Right lobe of liver (tissue), 6 donors: Measurements from ENCODE around the gene RTL1. TPM values are rescaled to one million over a fixed set of nuclear protein-coding genes. Genes with fewer than 3 reads are reported as not detected.

Source experiments
- ATAC-seq, 4 donors: fragments of 200-7000 bp; cut with Tn5 transposase; one replicate each; pipeline ENCODE4 v1.9.1; 2020; ENCODE audit warnings: mild to moderate bottlenecking in 4 of 4, moderate library complexity in 4 of 4
- DNase-seq, 3 donors: peaks; one replicate each; pipeline ENCODE4 v3.0.0-alpha.2; 2020
- H3K27ac ChIP-seq, 3 donors: fragments of 200-600 bp; one replicate each; pipeline ENCODE4 v1.8.0; 2022
- H3K27me3 ChIP-seq, 2 donors: fragments of 200-600 bp; one replicate each; pipeline ENCODE4 v1.8.0; 2022
- H3K36me3 ChIP-seq, 4 donors: fragments of 200-600 bp; sonication (generic) in 1 of 4; one replicate each; pipeline versions ENCODE4 v1.5.1 to v1.8.0; 2017 to 2022; ENCODE audit warnings: control low read depth in 1 of 4
- H3K4me1 ChIP-seq, 4 donors: fragments of 200-600 bp; sonication (generic) in 1 of 4; one replicate each; pipeline versions ENCODE4 v1.5.1 to v1.8.0; 2017 to 2022; ENCODE audit warnings: control low read depth in 1 of 4
- H3K4me3 ChIP-seq, 3 donors: fragments of 200-600 bp; one replicate each; pipeline ENCODE4 v1.8.0; 2022
- H3K9me3 ChIP-seq, 4 donors: fragments of 200-600 bp; sonication (generic) in 1 of 4; one replicate each; pipeline versions ENCODE4 v1.5.1 to v1.8.0; 2017 to 2022; ENCODE audit warnings: control low read depth in 1 of 4
- POLR2A ChIP-seq: fragments of 450-650 bp; IDR thresholded peaks from one replicate; pipeline ENCODE4 v1.6.1; 2017; ENCODE audit warnings: antibody characterized with exemption, mild to moderate bottlenecking
- WGBS: methylation state at CpG from one replicate; pipeline ENCODE4 v1.1.6; 2018; ENCODE audit warnings: low coverage, low lambda C conversion rate; ENCODE audit not compliant: insufficient coverage; ENCODE audit errors: missing lambda C conversion rate; 5-methylcytosine and 5-hydroxymethylcytosine counted together
- intact Hi-C, 2 donors: fragments of 100-400 bp; cut with DNase I; formaldehyde crosslinking; loops; one replicate each; pipeline versions ENCODE4 v1.11.2 to v1.14.1; 2022
- total RNA-seq, 6 experiments: library from RNA; depleted of rRNA in 2 of 6; stranded (reverse); fragments of >200 nt in 2 of 6; fragmentation: NEBNext Ultra II Directional in 3 of 6; extraction: Animal tissue kit (Norgen Biotek cat#: 25700) in 3 of 6; gene quantifications; one replicate each; pipeline versions ENCODE4 v1.1.0 to v1.2.4, GENCODE V29; 2016 to 2023
- TF ChIP-seq, protein P1 (sequence below), 4 donors: fragments of 200-600 bp in 3 of 4; fragments of 450-650 bp in 1 of 4; IDR thresholded peaks; one replicate each; pipeline versions ENCODE4 v1.5.1 to v1.8.0; 2016 to 2022; ENCODE audit warnings: antibody characterized with exemption in 4 of 4, mild to moderate bottlenecking in 2 of 4
- donor health status: DM: no; HTN: yes; CAD: no.
- donor health status: DM: no; HTN: no; CAD: no.
- donor health status: DM: no; HTN: no; CAD: no.
- donor health status: DM: no; HTN: yes; CAD: no.
- donor health status: DM: no; HTN: yes; CAD: no.

RTL1 gene
- total RNA-seq, 6 experiments from 2014 or later: 0.04 TPM; not detected in 5

DNA sequence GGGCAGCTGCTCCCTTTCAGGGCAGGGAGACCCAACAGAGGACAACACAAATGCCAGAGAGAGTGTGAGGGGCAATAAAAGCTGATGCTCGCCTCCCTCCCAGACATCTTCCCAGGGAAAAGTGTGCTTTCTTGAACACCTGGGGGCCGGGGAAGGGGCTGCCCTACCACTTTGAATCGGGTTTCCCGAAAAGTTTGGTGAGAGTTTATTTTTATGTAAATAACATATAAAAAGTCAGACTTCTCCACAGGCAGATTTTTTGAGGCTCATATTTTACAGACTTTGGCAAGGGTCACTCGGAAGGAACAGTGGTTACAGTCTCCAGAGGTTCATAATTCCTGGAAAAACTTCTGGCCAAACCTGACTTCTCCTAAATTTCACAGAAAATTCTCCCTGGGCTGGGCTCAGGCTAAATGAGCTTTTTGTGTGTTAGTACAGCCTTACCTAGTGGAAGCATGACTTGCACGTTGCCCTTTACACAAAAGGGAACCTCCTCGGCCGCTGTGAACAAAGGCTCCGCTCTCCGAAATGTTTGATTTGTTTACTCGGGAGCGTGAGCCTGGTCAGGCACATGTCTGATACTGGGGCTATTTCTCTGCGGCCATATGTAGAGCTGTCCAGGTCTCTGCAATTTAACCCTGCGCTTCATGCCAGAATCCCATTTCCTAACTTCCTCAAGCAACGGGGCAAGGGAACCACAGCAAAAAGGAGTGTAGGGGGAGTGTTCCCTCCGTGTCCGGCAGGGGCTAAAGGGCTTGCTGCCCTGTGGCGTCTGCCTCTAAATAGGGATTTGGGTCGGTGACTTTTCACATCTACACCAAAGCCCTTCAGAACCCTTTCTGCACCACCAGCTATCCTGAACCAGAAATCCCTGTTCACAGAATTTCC is 3.4 kb downstream of the RTL1 start:
- 6% methylated on average over 18 of the region's 19 CpGs for WGBS
- peak in 2 of 3 donors; percentile 10 to 38 for DNase-seq
- Histone ChIP-seq H3K4me1 (no peaks in the 10 kb centered on the region), H3K36me3 (no peaks in the 10 kb centered on the region), H3K27ac (no peak overlapping the region), H3K27me3 (no peaks in the 10 kb centered on the region), H3K9me3 (no peaks in the 10 kb centered on the region), H3K4me3 (no peak overlapping the region)
- TF ChIP-seq, protein P1, sequence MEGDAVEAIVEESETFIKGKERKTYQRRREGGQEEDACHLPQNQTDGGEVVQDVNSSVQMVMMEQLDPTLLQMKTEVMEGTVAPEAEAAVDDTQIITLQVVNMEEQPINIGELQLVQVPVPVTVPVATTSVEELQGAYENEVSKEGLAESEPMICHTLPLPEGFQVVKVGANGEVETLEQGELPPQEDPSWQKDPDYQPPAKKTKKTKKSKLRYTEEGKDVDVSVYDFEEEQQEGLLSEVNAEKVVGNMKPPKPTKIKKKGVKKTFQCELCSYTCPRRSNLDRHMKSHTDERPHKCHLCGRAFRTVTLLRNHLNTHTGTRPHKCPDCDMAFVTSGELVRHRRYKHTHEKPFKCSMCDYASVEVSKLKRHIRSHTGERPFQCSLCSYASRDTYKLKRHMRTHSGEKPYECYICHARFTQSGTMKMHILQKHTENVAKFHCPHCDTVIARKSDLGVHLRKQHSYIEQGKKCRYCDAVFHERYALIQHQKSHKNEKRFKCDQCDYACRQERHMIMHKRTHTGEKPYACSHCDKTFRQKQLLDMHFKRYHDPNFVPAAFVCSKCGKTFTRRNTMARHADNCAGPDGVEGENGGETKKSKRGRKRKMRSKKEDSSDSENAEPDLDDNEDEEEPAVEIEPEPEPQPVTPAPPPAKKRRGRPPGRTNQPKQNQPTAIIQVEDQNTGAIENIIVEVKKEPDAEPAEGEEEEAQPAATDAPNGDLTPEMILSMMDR (IDR thresholded peaks at IDR 0.05): no peak
- TF ChIP-seq POLR2A: no peak
- ATAC-seq: peak; percentile 26 to 68 (median 48)
- intact Hi-C loops: no loop called here

DNA sequence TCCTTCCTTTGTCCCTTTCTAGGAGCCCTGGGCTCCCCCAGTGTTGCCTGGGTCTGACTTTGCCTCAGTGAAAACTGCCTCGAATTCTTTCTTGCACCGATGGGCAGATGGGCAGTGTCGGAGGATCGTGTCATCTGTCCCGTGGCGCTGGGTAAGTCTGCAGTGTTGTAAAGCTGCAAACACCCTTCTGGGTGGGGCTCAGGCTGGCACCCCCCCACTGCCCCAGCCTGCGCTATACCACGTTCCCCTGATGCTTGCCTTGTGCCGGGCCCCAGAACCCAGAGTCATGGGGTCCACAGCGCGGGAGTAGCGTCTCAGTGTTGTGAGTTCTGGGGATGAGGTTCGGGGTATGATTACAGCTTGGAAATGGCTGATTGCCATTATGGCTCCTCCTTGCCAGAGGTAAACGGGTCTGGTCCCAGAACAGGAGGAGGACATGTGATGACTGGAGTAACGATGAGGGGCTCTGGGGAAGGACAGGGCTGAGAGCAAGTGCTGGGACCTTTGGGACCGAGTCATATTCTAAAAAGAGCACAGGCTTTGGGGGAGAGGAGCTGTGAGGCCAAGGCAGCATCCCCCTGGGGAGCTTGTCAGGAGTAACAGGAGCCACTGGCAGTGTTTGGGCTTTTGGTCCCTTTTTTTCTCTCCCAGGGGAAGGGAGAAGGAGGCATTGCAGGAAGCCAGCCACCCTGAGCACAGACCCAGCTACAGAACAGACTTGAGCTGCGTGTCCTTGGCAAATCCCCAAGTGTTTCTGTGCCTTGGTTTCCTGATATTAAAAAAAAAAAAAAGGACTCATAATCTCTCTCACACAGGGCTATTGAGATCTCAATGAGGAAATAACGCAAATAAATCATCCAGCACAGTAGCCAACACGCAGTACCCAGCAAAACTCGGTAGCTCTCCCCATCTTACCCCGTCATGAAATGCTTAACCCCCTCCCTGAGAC is 4.3 kb downstream of the RTL1 start:
- TF ChIP-seq, protein P1 (IDR thresholded peaks at IDR 0.05): no peak
- no peak for TF ChIP-seq POLR2A
- H3K9me3 ChIP-seq: no peaks in the 10 kb centered on the region
- ATAC-seq: peak; percentile 33 to 66 (median 50)
- H3K27me3 ChIP-seq: no peaks in the 10 kb centered on the region
- H3K4me3 ChIP-seq: no peak overlapping the region
- intact Hi-C loops: no loop called here
- DNase-seq: peak in 2 of 3 donors; percentile 25 to 50
- H3K36me3 ChIP-seq: no peaks in the 10 kb centered on the region
- no peaks in the 10 kb centered on the region for H3K4me1 ChIP-seq
- H3K27ac ChIP-seq: no peak overlapping the region
- 55% methylated on average over 15 of the region's 21 CpGs for WGBS

DNA sequence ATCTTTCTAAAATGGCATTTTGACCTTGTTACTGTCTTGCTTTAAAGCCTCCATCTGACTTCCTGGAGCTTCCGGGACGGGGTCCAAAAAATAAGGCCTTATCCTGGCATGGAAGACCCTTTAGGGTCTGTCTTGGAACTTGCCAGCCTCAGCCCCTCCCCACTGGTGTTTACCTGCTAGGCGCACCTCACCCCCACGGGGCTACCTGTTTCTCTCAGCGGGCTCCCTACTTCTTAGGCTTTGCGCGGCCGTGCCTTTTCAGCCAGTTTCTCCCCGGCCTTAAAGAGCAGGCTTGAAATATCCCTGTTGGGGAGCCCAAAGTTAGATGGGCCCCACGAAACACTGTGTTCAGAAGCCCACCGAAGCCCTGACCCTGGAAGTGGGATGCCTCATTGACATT is 5.1 kb downstream of the RTL1 start:
- Histone ChIP-seq H3K9me3 (no peaks in the 10 kb centered on the region), H3K27me3 (no peaks in the 10 kb centered on the region), H3K27ac (no peak overlapping the region), H3K4me3 (no peak overlapping the region), H3K4me1 (no peaks in the 10 kb centered on the region), H3K36me3 (no peaks in the 10 kb centered on the region)
- intact Hi-C loops: no loop called here
- DNase-seq (peak in 1 of 3 donors; percentile 11), ATAC-seq (no peak)
- 62% methylated on average over 10 of the region's 11 CpGs for WGBS
- TF ChIP-seq, protein P1 (IDR thresholded peaks at IDR 0.05): no peak
- TF ChIP-seq POLR2A: no peak

DNA sequence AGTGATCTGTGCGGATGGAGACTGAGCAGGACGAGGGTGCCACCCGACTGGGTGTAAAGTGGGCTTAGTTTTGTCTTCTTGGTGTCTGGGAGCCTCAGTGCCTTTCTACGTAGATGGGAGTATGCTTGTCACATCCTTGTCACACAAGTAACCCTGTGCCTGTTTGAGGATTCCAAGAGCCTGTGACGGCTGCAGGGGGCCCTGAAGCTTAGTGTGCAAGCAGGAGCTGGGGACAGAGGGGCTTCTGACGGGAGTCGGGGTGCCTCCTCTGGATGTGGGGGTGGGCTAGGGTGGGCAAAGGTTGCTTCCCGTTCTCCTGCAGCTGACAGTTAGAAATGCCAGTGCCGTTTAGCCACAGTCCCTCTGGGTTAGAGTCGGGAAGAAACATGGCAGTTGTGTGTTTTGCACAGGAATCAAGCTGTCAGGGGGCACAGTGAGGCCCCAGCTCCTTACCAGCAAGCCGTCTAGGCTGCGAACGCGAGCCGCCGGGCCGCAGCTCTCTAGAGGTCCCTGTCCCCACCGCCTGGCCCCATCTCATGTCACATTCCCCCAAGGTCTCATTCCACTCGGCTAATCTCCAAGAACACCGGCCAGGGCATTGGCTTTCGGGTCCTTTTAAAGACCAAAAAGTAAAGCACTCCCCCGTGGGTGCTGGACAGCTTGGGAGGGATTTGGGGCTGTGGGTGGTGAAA is 7.0 kb downstream of the RTL1 start:
- Histone ChIP-seq H3K27ac (no peak overlapping the region), H3K9me3 (no peaks in the 10 kb centered on the region), H3K4me3 (no peak overlapping the region), H3K4me1 (no peaks in the 10 kb centered on the region), H3K27me3 (no peaks in the 10 kb centered on the region), H3K36me3 (no peaks in the 10 kb centered on the region)
- no peak for ATAC-seq
- no peak for TF ChIP-seq POLR2A
- TF ChIP-seq, protein P1 (IDR thresholded peaks at IDR 0.05): no peak
- intact Hi-C loops: no loop called here
- no peak for DNase-seq
- 39% methylated on average over 10 of the region's 22 CpGs for WGBS
